KOPT-K1 (cell line): ENCODE measurements around the gene CCDC89.

Experiments
- H3K27ac ChIP-seq: fragments of 200-600 bp; sonication (generic); 2 replicates; pipeline ENCODE4 v1.5.1; 2016; ENCODE audit warnings: antibody characterized with exemption, mild to moderate bottlenecking, low read depth, low read length; ENCODE audit not compliant: poor library complexity, severe bottlenecking
- H3K36me3 ChIP-seq: fragments of 200-600 bp; sonication (generic); 2 replicates; pipeline ENCODE4 v1.5.1; 2017; ENCODE audit warnings: antibody characterized with exemption, mild to moderate bottlenecking, low read length, moderate library complexity; ENCODE audit not compliant: insufficient read depth
- H3K9me3 ChIP-seq: fragments of 200-600 bp; sonication (generic); 2 replicates; pipeline ENCODE4 v1.5.1; 2017; ENCODE audit warnings: antibody characterized with exemption, low read length, mild to moderate bottlenecking; ENCODE audit not compliant: insufficient read depth, poor library complexity, severe bottlenecking

The CCDC89 gene

GRCh38 chr11:85685820-85686459, at the start of gene CCDC89:
Gene CCDC89 (minus strand): TSS chr11:85686195. CDS start chr11:85686130, 65 bp downstream.
- no peaks in the 10 kb centered on the region for H3K36me3 ChIP-seq
- no peak within 1 kb of the TSS for H3K27ac ChIP-seq
- no peaks in the 10 kb centered on the region for H3K9me3 ChIP-seq

- H3K9me3 ChIP-seq = no peaks in the 10 kb centered on the region
- H3K36me3 ChIP-seq = no peaks in the 10 kb centered on the region
- H3K27ac ChIP-seq = no peak overlapping the region
Measured at GRCh38 chr11:85732965-85733364, 47.0 kb upstream of the CCDC89 start.

DNA sequence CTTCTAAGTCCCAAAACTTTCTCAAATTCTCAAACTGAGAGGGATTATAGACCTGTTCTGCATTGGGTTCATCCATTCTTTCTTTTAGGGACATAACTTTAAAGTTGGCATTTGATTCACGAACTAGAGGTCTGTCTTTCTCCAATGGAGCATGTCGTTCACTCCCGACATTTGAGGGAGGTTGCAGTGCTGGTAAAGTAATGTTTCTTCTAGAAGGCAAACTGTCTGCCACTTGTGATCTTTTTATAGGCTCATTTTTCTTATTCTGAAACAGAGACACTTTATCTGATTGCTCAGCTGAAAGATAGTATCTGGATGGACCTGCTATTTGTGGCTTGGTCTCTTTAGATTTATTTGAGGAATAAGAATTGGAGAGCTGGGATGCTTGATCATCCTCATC, 40.4 kb upstream of the CCDC89 start:
- Histone ChIP-seq H3K27ac (no peak overlapping the region), H3K36me3 (no peaks in the 10 kb centered on the region), H3K9me3 (no peaks in the 10 kb centered on the region)

DNA sequence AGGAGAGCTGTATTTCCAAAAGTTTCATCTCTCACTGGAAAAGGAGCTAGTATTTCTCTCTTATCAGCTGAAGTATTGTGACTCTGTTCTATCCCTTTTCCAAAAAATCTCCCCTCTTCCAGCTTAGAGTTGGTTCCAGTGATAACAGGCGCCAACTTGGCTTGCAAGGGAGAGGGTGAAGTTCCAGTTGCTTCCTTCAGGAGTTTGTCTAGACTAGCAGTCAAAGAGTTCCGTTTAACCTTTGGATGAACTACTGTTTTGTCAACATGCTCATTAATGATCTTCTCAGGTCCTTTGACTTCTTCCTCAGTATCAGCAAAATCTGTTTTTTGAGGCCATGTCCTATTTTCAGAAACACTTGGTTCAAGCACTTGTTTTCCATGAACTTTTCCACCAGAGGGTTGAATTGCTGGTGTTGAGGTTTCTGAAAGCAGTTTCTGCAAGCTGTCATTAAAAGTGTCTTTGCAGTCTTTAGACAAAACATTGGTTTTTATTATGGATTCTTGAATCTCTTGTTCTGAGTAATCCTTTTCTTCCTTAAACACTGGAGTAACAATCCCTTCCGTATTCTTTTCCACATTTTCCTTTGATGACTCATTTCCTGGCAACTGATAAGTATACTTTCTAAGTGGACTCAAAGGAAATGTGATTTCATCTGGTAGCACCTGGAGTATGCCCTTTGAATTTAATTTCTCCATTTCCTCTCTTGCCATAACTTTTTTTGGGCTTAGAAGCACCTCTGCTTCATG, 39.7 kb upstream of the CCDC89 start:
- Histone ChIP-seq H3K27ac (no peak overlapping the region), H3K9me3 (no peaks in the 10 kb centered on the region)

GRCh38 chr11:85724748-85725465, 38.9 kb upstream of the CCDC89 start:
- no peaks in the 10 kb centered on the region for H3K36me3 ChIP-seq
- H3K27ac ChIP-seq = no peak overlapping the region
- no peaks in the 10 kb centered on the region for H3K9me3 ChIP-seq

More for the DNA sequence above, 39.7 kb upstream of the CCDC89 start:
- no peaks in the 10 kb centered on the region for H3K36me3 ChIP-seq

DNA sequence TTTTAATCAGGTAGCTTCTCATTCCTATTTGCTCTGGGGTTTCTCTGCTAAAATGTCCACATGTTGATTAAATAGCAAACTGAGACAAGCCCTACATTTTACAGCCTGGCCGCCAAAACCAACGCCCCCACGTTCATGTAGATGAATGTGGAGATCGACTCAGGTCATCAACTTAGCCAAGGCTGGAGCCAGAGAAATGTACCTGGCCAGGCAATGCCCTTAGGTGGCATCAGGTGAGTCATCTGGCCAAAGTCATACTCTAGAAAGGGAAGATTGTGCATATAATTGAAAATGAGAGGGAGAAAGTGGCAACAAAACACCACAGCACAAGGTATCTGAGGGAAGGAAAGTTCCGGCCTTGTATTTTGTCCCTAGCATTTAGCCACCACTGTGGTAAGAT, 37.1 kb upstream of the CCDC89 start:
- Histone ChIP-seq H3K9me3 (no peaks in the 10 kb centered on the region), H3K27ac (no peak overlapping the region), H3K36me3 (no peaks in the 10 kb centered on the region)

GRCh38 chr11:85721191-85721590, 35.2 kb upstream of the CCDC89 start:
- no peaks in the 10 kb centered on the region for H3K36me3 ChIP-seq
- no peak overlapping the region for H3K27ac ChIP-seq
- H3K9me3 ChIP-seq = no peaks in the 10 kb centered on the region

DNA sequence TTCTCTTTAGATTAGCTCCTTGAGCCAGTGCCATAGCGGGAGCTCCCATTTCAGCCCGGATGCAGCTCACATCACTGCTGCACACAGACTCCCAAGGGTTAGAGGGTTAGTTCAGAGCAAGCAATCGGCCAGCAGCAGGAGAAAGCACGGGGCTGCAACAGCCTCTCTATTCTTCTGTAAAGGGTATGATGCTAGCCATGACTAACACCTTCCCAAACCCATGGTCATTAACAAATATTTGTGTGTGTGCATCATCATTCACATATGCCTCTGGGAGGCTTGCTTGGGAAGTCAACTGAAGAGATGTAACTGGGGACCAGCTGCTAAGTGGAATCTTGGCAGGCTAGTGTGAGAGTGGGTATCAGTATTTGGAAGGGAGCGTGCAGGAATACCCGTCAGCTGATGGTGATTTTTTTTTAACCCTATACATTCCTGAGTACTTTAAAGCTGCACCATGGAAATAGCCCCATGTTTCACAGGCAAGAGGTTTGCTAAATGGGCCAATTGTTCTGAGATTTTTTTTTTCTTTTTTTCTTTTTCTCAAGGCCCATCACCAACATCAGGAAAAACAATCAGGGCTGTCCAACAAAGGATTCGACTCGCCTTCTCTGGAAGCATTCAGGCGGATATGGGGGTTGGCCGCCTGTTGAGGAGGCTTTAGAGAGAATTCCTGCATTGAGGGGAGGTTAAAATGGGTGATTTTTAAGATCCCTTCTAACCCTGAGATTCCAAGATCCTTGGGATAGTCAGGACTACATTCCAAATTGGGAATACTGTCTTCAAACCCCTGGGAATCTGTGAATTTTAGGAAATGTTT, 33.2 kb upstream of the CCDC89 start:
- Histone ChIP-seq H3K36me3 (no peaks in the 10 kb centered on the region), H3K9me3 (no peaks in the 10 kb centered on the region), H3K27ac (no peak overlapping the region)

GRCh38 chr11:85718126-85718943, 32.3 kb upstream of the CCDC89 start:
- H3K36me3 ChIP-seq = no peaks in the 10 kb centered on the region
- no peaks in the 10 kb centered on the region for H3K9me3 ChIP-seq
- no peak overlapping the region for H3K27ac ChIP-seq

GRCh38 chr11:85717429-85717828, 31.4 kb upstream of the CCDC89 start:
- H3K9me3 ChIP-seq = no peaks in the 10 kb centered on the region
- H3K27ac ChIP-seq = no peak overlapping the region
- no peaks in the 10 kb centered on the region for H3K36me3 ChIP-seq

DNA sequence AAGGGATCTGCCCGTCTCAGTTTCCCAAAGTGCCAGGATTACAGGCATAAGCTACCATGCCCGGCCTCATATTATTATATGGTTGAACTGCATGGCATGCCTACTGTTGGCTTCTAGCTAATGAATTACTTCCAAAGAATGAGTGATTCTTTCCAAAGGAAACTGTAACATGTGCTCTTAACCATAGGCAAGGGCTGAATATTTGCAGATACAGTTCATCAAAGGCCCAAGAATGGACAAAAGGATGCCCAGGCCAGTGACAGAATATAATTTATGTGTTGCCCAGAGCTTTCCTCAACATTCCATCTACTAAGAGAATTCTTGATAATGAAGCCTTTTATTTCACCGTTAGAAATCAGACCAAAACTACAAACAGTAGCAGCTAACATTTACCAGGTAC, 27.0 kb upstream of the CCDC89 start:
- Histone ChIP-seq H3K36me3 (no peaks in the 10 kb centered on the region), H3K27ac (no peak overlapping the region)

DNA sequence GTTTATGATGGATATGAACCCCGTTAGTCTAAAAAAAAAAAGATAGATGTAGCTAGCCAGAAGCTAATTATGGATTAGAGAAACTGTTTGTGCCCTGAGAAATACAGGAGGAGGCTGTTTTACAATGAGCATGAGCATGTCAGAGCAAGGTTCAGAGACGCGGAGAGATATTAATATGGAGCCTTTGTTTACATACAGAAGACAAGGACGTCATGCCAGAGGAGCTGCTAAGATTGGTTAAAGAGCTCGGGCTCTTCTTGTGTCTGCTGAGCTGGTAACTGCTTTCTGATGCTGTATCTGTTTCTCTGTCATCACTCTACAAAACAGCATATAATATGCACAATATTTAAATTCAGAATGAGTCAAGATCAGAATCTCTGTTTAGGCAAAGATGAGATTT, 24.9 kb upstream of the CCDC89 start:
- no peak overlapping the region for H3K27ac ChIP-seq
- H3K36me3 ChIP-seq = no peaks in the 10 kb centered on the region
- no peaks in the 10 kb centered on the region for H3K9me3 ChIP-seq

More for the DNA sequence above, 27.0 kb upstream of the CCDC89 start:
- no peaks in the 10 kb centered on the region for H3K9me3 ChIP-seq

DNA sequence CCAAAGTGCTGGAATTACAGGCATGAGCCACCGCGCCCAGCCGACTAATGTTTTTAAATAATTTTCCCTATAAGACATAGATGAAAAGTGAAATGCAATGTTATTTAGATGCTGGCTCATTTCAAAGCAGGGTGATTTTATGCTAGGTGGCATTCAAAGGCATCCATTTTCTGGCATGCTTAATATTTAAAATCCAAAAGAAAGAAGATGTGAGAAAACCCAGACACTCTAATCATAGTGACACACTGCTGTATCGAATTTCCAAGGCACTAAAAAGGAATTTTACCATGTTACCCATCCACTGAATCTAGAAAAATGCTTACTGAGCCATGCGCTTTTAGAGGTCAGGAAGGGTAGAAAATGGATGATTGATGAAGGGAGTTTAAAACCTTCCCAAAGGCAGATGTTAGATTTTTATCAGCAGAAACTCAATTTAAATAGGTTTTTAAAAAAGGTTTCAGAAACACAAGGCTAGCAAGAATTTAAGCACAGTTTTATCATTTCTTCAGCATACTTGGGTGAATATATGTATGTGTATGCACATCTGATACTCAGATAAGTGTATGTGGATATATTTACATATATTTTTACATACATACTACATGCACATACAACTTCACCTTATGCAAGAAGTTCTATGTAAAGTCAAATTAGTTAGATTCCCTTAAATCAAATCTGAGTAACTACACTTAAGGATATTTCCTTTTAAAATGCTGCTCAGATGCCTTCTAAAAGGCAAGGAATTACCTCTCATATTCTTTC, 24.1 kb upstream of the CCDC89 start:
- H3K9me3 ChIP-seq = no peaks in the 10 kb centered on the region
- H3K27ac ChIP-seq = no peak overlapping the region
- no peaks in the 10 kb centered on the region for H3K36me3 ChIP-seq

DNA sequence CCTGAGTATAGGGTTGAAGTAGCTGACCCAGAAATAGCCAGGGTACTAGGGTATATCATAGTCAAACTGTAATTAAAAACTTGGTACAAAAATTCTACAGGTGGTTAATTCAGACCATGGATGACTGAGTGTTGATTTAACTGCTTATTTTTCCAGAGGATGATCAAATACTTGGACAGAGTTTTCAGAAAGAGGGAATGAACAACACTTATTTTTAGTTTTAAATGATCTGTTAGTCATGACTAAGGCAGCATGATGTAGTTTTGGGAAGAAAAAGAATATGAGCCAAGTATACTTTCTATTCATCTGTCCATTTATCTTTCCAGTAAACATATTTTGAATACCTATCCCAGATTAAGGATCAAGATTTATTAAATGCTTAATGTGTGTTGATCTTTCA, 19.8 kb upstream of the CCDC89 start:
- H3K9me3 ChIP-seq = no peaks in the 10 kb centered on the region
- H3K27ac ChIP-seq = no peak overlapping the region
- no peaks in the 10 kb centered on the region for H3K36me3 ChIP-seq
